Stimulated activated CD8-positive, alpha-beta memory T cell treated with anti-CD3 and anti-CD28 coated beads, Interleukin-15, amount 100 ng/mL, for 48 hours (primary cell): ENCODE measurements around the gene GLO1.
"Not testable (repeated sequence)": the region's sequence is repeated elsewhere in the genome, so short reads cannot be mapped to it uniquely, and the experiment has no call there.

Experiments
- DNase-seq, 2 donors: peaks; one replicate each; pipeline ENCODE4 v3.0.0-alpha.2; 2020; ENCODE audit warnings: low read depth in 2 of 2

GLO1 gene

GRCh38 chr6:38705924-38706323, 3.0 kb upstream of the GLO1 start:
- DNase-seq, result no peak

GRCh38 chr6:38703949-38704590, 1.1 kb upstream of the GLO1 start:
- no peak for DNase-seq

- DNase-seq, result no peak
These were observed 1.4 kb downstream of the GLO1 start for GRCh38 chr6:38701551-38701950.

GRCh38 chr6:38699702-38700101, 3.2 kb downstream of the GLO1 start:
- DNase-seq, result not testable (repeated sequence)

GRCh38 chr6:38697846-38698245, 5.1 kb downstream of the GLO1 start:
- DNase-seq, result no peak

GRCh38 chr6:38696345-38696744, 6.6 kb downstream of the GLO1 start:
- no peak for DNase-seq

- no peak for DNase-seq
These were observed 7.0 kb downstream of the GLO1 start for GRCh38 chr6:38695933-38696332.

- no peak for DNase-seq
These were observed 7.6 kb downstream of the GLO1 start for GRCh38 chr6:38695227-38695900.

- no peak for DNase-seq
These were observed 14.3 kb downstream of the GLO1 start for GRCh38 chr6:38688579-38689087.

- DNase-seq, result no peak
These were observed 15.4 kb downstream of the GLO1 start for GRCh38 chr6:38687549-38687948.

GRCh38 chr6:38687043-38687353, 15.9 kb downstream of the GLO1 start:
- DNase-seq, result no peak

- no peak for DNase-seq
These were observed 16.5 kb downstream of the GLO1 start for GRCh38 chr6:38686270-38687042.

GRCh38 chr6:38684904-38685303, 18.0 kb downstream of the GLO1 start:
- DNase-seq, result no peak

GRCh38 chr6:38684237-38684636, 18.7 kb downstream of the GLO1 start:
- DNase-seq, result no peak

- DNase-seq, result no peak
These were observed 21.1 kb downstream of the GLO1 start for GRCh38 chr6:38681850-38682249.

- DNase-seq, result no peak
These were observed 23.3 kb downstream of the GLO1 start for GRCh38 chr6:38679668-38680067.

- DNase-seq, result no peak
These were observed 24.7 kb downstream of the GLO1 start for GRCh38 chr6:38678178-38678760.

GRCh38 chr6:38676974-38677544, 25.9 kb downstream of the GLO1 start:
- no peak for DNase-seq

GRCh38 chr6:38676236-38676973, 26.5 kb downstream of the GLO1 start:
- DNase-seq, result no peak

GRCh38 chr6:38673397-38674165, 29.4 kb downstream of the GLO1 start:
- DNase-seq, result no peak
